CD14-positive monocyte (primary cell): ENCODE data around the gene CCDC87. TPM values are rescaled to one million over a fixed set of nuclear protein-coding genes. Genes with fewer than 3 reads are reported as not detected.

ENCODE experiments used
- DNase-seq, 3 donors: peaks; one replicate each; pipeline ENCODE4 v3.0.0-alpha.2; 2011 to 2022
- H2AFZ ChIP-seq: 2 replicates; pipeline ENCODE4 v1.6.0; 2012; ENCODE audit warnings: mild to moderate bottlenecking, low read depth, low read length, inconsistent platforms; ENCODE audit not compliant: insufficient read depth, poor library complexity, severe bottlenecking
- H3K27ac ChIP-seq, 2 donors: 1 replicate in 1 of 2; 2 replicates in 1 of 2; pipeline ENCODE4 v1.5.1; 2012 to 2013; ENCODE audit warnings: low read length in 2 of 2, control low read depth in 1 of 2, inconsistent platforms in 1 of 2, low read depth in 1 of 2, mild to moderate bottlenecking in 1 of 2
- H3K27me3 ChIP-seq, 2 donors: one replicate each; pipeline versions ENCODE4 v1.6.0 to v1.6.1; 2011 to 2013; ENCODE audit warnings: low read length in 2 of 2; ENCODE audit not compliant: control insufficient read depth in 2 of 2, insufficient read depth in 2 of 2
- H3K36me3 ChIP-seq, 2 donors: replicated peaks in 1 of 2; 1 replicate in 1 of 2; 2 replicates in 1 of 2; pipeline versions ENCODE4 v1.5.1 to v1.6.1; 2012 to 2013; ENCODE audit warnings: low read length in 2 of 2, control low read depth in 1 of 2, inconsistent platforms in 1 of 2, mild to moderate bottlenecking in 1 of 2; ENCODE audit not compliant: insufficient read depth in 2 of 2, control insufficient read depth in 1 of 2
- H3K4me1 ChIP-seq, 2 donors: 1 replicate in 1 of 2; 2 replicates in 1 of 2; pipeline versions ENCODE4 v1.5.1 to v1.6.1; 2012 to 2013; ENCODE audit warnings: low read length in 2 of 2, control low read depth in 1 of 2, inconsistent platforms in 1 of 2, mild to moderate bottlenecking in 1 of 2, moderate library complexity in 1 of 2; ENCODE audit not compliant: insufficient read depth in 2 of 2, control insufficient read depth in 1 of 2
- H3K4me2 ChIP-seq: replicated peaks from 2 replicates; pipeline ENCODE3; 2012; ENCODE audit warnings: low read length, moderate library complexity, mild to moderate bottlenecking; ENCODE audit not compliant: poor library complexity, severe bottlenecking; ENCODE audit errors: extremely low read depth
- H3K4me3 ChIP-seq, 3 experiments: fragments of 200-600 bp in 1 of 3; sonication (generic) in 1 of 3; replicated peaks in 1 of 3; 1 replicate in 2 of 3; 2 replicates in 1 of 3; pipeline ENCODE4 v1.5.1; 2011 to 2013; ENCODE audit warnings: low read length in 3 of 3, mild to moderate bottlenecking in 3 of 3, control low read depth in 2 of 3, low read depth in 2 of 3, inconsistent platforms in 1 of 3, moderate library complexity in 1 of 3
- H3K79me2 ChIP-seq: 2 replicates; pipeline ENCODE4 v1.6.0; 2012; ENCODE audit warnings: mild to moderate bottlenecking, control low read depth, inconsistent platforms, low read length, moderate library complexity; ENCODE audit not compliant: insufficient read depth
- H3K9ac ChIP-seq: 2 replicates; pipeline ENCODE4 v1.6.0; 2017; ENCODE audit warnings: low read length, mild to moderate bottlenecking; ENCODE audit not compliant: insufficient read depth, poor library complexity, severe bottlenecking
- H3K9me3 ChIP-seq, 2 donors: replicated peaks in 1 of 2; 1 replicate in 1 of 2; 2 replicates in 1 of 2; pipeline versions ENCODE4 v1.5.1 to v1.6.1; 2012 to 2013; ENCODE audit warnings: low read length in 2 of 2, control low read depth in 1 of 2; ENCODE audit not compliant: control insufficient read depth in 1 of 2, insufficient read depth in 1 of 2
- H4K20me1 ChIP-seq: 2 replicates; pipeline ENCODE4 v1.6.0; 2012; ENCODE audit warnings: mild to moderate bottlenecking, low read length, control low read depth, moderate library complexity; ENCODE audit not compliant: insufficient read depth
- H3K27ac Mint-ChIP-seq, 7 donors: one replicate each; pipeline ENCODE4 v1.8.0; 2020; ENCODE audit warnings: mild to moderate bottlenecking in 7 of 7, mixed read lengths in 7 of 7, moderate library complexity in 6 of 7, inconsistent platforms in 2 of 7
- H3K27me3 Mint-ChIP-seq, 3 donors: one replicate each; pipeline ENCODE4 v1.8.0; 2021 to 2022; ENCODE audit warnings: low read depth in 3 of 3, mild to moderate bottlenecking in 3 of 3, mixed read lengths in 3 of 3, moderate library complexity in 3 of 3, inconsistent platforms in 1 of 3
- H3K36me3 Mint-ChIP-seq, 2 donors: one replicate each; pipeline ENCODE4 v1.8.0; 2020; ENCODE audit warnings: mixed read lengths in 2 of 2, inconsistent platforms in 1 of 2, mild to moderate bottlenecking in 1 of 2
- H3K4me1 Mint-ChIP-seq: one replicate; pipeline ENCODE4 v1.8.0; 2020; ENCODE audit warnings: mild to moderate bottlenecking, mixed read lengths
- H3K4me3 Mint-ChIP-seq, 2 donors: one replicate each; pipeline ENCODE4 v1.8.0; 2020; ENCODE audit warnings: mild to moderate bottlenecking in 2 of 2, mixed read lengths in 2 of 2, moderate library complexity in 1 of 2
- H3K9me3 Mint-ChIP-seq, 7 donors: one replicate each; pipeline ENCODE4 v1.8.0; 2020 to 2022; ENCODE audit warnings: mixed read lengths in 7 of 7, mild to moderate bottlenecking in 6 of 7, moderate library complexity in 6 of 7, inconsistent platforms in 2 of 7
- CTCF ChIP-seq: fragments of 200-600 bp; IDR thresholded peaks from one replicate; pipeline ENCODE4 v1.8.0; 2022; ENCODE audit warnings: antibody characterized with exemption, mild to moderate bottlenecking
- WGBS: methylation state at CpG from one replicate; pipeline ENCODE4 v1.1.5; 2013; ENCODE audit warnings: missing lambda C conversion rate; ENCODE audit not compliant: insufficient coverage; 5-methylcytosine and 5-hydroxymethylcytosine counted together
- intact Hi-C, 2 donors: fragments of 100-400 bp; cut with micrococcal nuclease; formaldehyde crosslinking; loops; one replicate each; pipeline versions ENCODE4 v1.15.0 to v1.15.1; 2023
- polyA plus RNA-seq, 3 donors: library from polyadenylated mRNA; depleted of rRNA in 1 of 3; unstranded in 2 of 3; stranded (reverse) in 1 of 3; fragments of 300-500 nt in 2 of 3; fragments of >200 nt in 1 of 3; fragmentation: Illumina TruSeq in 2 of 3; gene quantifications; 1 replicate in 2 of 3; 2 replicates in 1 of 3; pipeline ENCODE4 v1.2.3, GENCODE V29; 2012 to 2021

CCDC87 gene
- polyA plus RNA-seq, 3 donors = not detected

- Histone ChIP-seq H3K9me3 (no peaks in the 10 kb centered on the region), H2AFZ (no peak overlapping the region), H3K9ac (no peak overlapping the region), H3K79me2 (no peaks in the 10 kb centered on the region), H3K4me1 (peaks cover 0 to 5% of the 10 kb centered on the region in 2 donors), H3K36me3 (no peaks in the 10 kb centered on the region), H3K4me2 (no peak overlapping the region), H4K20me1 (no peaks in the 10 kb centered on the region), H3K4me3 (no peak overlapping the region), H3K27me3 (peaks cover 3 to 19% of the 10 kb centered on the region in 2 donors), H3K27ac (no peak overlapping the region)
- TF ChIP-seq CTCF = no peak
- intact Hi-C loops = no loop called here
- H3K27me3 Mint-ChIP-seq = peaks cover 22 to 34% (median 23%) of the 10 kb centered on the region in 3 donors
- H3K9me3 Mint-ChIP-seq = peaks cover 0 to 2% (median 0%) of the 10 kb centered on the region in 7 donors
- 78% methylated on average over 3 of the region's 3 CpGs for WGBS
- no peak overlapping the region for H3K4me3 Mint-ChIP-seq
- no peak overlapping the region for H3K27ac Mint-ChIP-seq
- no peaks in the 10 kb centered on the region for H3K36me3 Mint-ChIP-seq
- no peak for DNase-seq
- peaks cover 8% of the 10 kb centered on the region for H3K4me1 Mint-ChIP-seq
These were observed 37.4 kb downstream of the CCDC87 start for GRCh38 chr11:66555416-66555815.

DNA sequence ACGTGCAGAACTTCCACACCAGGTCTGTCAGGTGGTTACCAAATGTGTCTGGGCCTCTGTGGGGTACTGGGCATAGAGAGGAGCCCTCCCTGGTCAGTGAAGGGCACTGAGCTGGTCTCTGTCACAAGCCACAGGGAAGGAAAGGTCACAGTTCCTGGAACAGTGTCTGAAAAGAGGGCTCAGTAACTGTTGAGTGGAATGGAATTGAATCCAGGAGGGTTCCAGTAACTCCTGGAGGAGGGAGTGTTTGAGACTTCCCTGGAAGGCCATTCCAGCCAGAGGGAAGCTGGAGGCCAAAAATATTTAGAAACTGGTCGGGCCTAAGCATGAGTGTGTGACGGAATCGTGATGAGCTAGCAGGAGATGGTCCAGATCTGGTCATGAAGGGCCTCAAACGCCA is 38.3 kb downstream of the CCDC87 start:
- no peak for TF ChIP-seq CTCF
- Mint-ChIP-seq H3K36me3 (no peaks in the 10 kb centered on the region), H3K27me3 (peaks cover 22 to 32% (median 23%) of the 10 kb centered on the region in 3 donors), H3K4me1 (peaks cover 8% of the 10 kb centered on the region), H3K4me3 (no peak overlapping the region), H3K27ac (no peak overlapping the region), H3K9me3 (peaks cover 0 to 2% (median 0%) of the 10 kb centered on the region in 7 donors)
- Histone ChIP-seq H2AFZ (no peak overlapping the region), H3K4me3 (no peak overlapping the region), H4K20me1 (no peaks in the 10 kb centered on the region), H3K9me3 (no peaks in the 10 kb centered on the region), H3K27ac (no peak overlapping the region), H3K4me2 (no peak overlapping the region), H3K9ac (no peak overlapping the region), H3K4me1 (peaks cover 0 to 5% of the 10 kb centered on the region in 2 donors), H3K79me2 (no peaks in the 10 kb centered on the region), H3K36me3 (no peaks in the 10 kb centered on the region), H3K27me3 (peaks cover 3 to 17% of the 10 kb centered on the region in 2 donors)
- intact Hi-C loops = no loop called here
- 95% methylated on average over 2 of the region's 5 CpGs for WGBS
- DNase-seq = no peak
